K562 (cell line): ENCODE measurements around the gene CACNA1A. TPM values are rescaled to one million over a fixed set of nuclear protein-coding genes. Genes with fewer than 3 reads are reported as not detected.

ENCODE experiments used
- CREM ChIP-seq: IDR thresholded peaks from 2 replicates; pipeline ENCODE4 v1.6.1; 2014; ENCODE audit warnings: antibody characterized with exemption, low read depth
- DACH1 ChIP-seq: fragments of 450-650 bp; IDR thresholded peaks from 2 replicates; pipeline ENCODE4 v1.6.1; 2018; ENCODE audit not compliant: partially characterized antibody
- HNRNPUL1 ChIP-seq: fragments of 200-400 bp; formaldehyde crosslinking; IDR thresholded peaks from 2 replicates; pipeline ENCODE4 v1.6.1; 2017; ENCODE audit warnings: low read length
- L3MBTL2 ChIP-seq: fragments of 450-650 bp; IDR thresholded peaks from 2 replicates; pipeline ENCODE4 v1.6.1; 2016; ENCODE audit warnings: mild to moderate bottlenecking, moderate library complexity
- NFIC ChIP-seq: fragments of 450-650 bp; IDR thresholded peaks from 2 replicates; pipeline ENCODE4 v1.6.1; 2017; ENCODE audit warnings: mild to moderate bottlenecking, inconsistent platforms
- POLR2G ChIP-seq: fragments of 200-400 bp; formaldehyde crosslinking; IDR thresholded peaks from 2 replicates; pipeline ENCODE4 v1.6.1; 2017; ENCODE audit warnings: low read depth, mild to moderate bottlenecking, antibody characterized with exemption, low read length, moderate library complexity
- RNF2 ChIP-seq: sonication (generic); IDR thresholded peaks from 2 replicates; pipeline ENCODE4 v1.6.1; 2016
- STAT5B ChIP-seq: fragments of 250-450 bp; sonication (Bioruptor Pico); IDR thresholded peaks from 2 replicates; pipeline ENCODE4 v1.8.0; 2021; ENCODE audit warnings: mild to moderate bottlenecking, inconsistent platforms
- SUPT5H ChIP-seq: fragments of 450-650 bp; IDR thresholded peaks from 2 replicates; pipeline ENCODE4 v1.6.1; 2016
- YBX1 ChIP-seq: fragments of 450-650 bp; IDR thresholded peaks from 2 replicates; pipeline ENCODE4 v1.7.1; 2016; ENCODE audit warnings: mild to moderate bottlenecking
- ZC3H8 ChIP-seq: fragments of 450-650 bp; IDR thresholded peaks from 2 replicates; pipeline ENCODE4 v1.6.1; 2017
- ZFX ChIP-seq: sonication (generic); formaldehyde crosslinking; IDR thresholded peaks from 2 replicates; pipeline ENCODE4 v1.8.0; 2022; ENCODE audit warnings: mild to moderate bottlenecking, missing genetic modification reagents, moderate library complexity
- ZNF146 ChIP-seq: IDR thresholded peaks from one replicate; pipeline ENCODE4 v1.6.1; 2018; ENCODE audit warnings: missing compliant biosample characterization; ENCODE audit not compliant: unreplicated experiment
- polyA plus RNA-seq, 8 experiments: library from polyadenylated mRNA; depleted of rRNA in 4 of 8; stranded (reverse) in 5 of 8; unstranded in 3 of 8; fragments of >200 nt; fragmentation: Nextera tagmentation in 2 of 8; fragmentation: Illumina TruSeq in 1 of 8; extraction: Ambion mirVana in 2 of 8; extraction: Trizol in 1 of 8; gene quantifications; 2 replicates each; pipeline versions ENCODE4 v1.2.1 to v1.2.3, GENCODE V29; 2011 to 2014; ENCODE audit warnings: inconsistent platforms in 1 of 8, missing spikeins in 1 of 8
- total RNA-seq, 7 experiments: library from RNA; depleted of rRNA in 6 of 7; stranded (reverse); fragments of >200 nt in 6 of 7; fragmentation: Illumina TruSeq in 2 of 7; extraction: Trizol in 2 of 7; gene quantifications; 2 replicates each; pipeline versions ENCODE4 v1.2.1 to v1.2.3, GENCODE V29; 2011 to 2021; ENCODE audit warnings: low replicate concordance in 1 of 7
- TF ChIP-seq, protein P1 (sequence below): fragments of 250-450 bp; sonication (Bioruptor Pico); IDR thresholded peaks from 2 replicates; pipeline ENCODE4 v1.4.0; 2020; ENCODE audit warnings: mild to moderate bottlenecking, moderate library complexity, borderline replicate concordance
- TF ChIP-seq, protein P2 (sequence below): fragments of 450-650 bp; formaldehyde crosslinking; IDR thresholded peaks from 2 replicates; pipeline ENCODE4 v1.4.0; 2020; ENCODE audit warnings: mild to moderate bottlenecking, mixed read lengths
- TF ChIP-seq, protein P3 (sequence below): sonication (generic); formaldehyde crosslinking; IDR thresholded peaks from 2 replicates; pipeline ENCODE4 v1.5.0; 2020; ENCODE audit warnings: missing genetic modification reagents
- TF ChIP-seq, protein P4 (sequence below): fragments of 450-650 bp; formaldehyde crosslinking; IDR thresholded peaks from 2 replicates; pipeline ENCODE4 v1.4.0; 2022; ENCODE audit warnings: mild to moderate bottlenecking, moderate library complexity
- TF ChIP-seq, protein P5 (sequence below): fragments of 250-450 bp; sonication (Bioruptor Pico); IDR thresholded peaks from 2 replicates; pipeline ENCODE4 v1.4.0; 2020
- TF ChIP-seq, protein P6 (sequence below): fragments of 250-450 bp; sonication (Bioruptor Pico); IDR thresholded peaks from 2 replicates; pipeline ENCODE4 v1.8.0; 2021; ENCODE audit warnings: moderate library complexity, mild to moderate bottlenecking, inconsistent platforms
- TF ChIP-seq, protein P7 (sequence below): sonication (generic); formaldehyde crosslinking; IDR thresholded peaks from 2 replicates; pipeline ENCODE4 v1.8.1; 2023; ENCODE audit warnings: mild to moderate bottlenecking, missing genetic modification reagents, moderate library complexity

Gene CACNA1A
- total and polyA plus RNA-seq, 9 of the 15 experiments (the other 6 are each of a cell fraction or from before 2014, with no cell fraction given), result 0.03 to 0.20 (median 0.09) TPM; not detected in 1

DNA sequence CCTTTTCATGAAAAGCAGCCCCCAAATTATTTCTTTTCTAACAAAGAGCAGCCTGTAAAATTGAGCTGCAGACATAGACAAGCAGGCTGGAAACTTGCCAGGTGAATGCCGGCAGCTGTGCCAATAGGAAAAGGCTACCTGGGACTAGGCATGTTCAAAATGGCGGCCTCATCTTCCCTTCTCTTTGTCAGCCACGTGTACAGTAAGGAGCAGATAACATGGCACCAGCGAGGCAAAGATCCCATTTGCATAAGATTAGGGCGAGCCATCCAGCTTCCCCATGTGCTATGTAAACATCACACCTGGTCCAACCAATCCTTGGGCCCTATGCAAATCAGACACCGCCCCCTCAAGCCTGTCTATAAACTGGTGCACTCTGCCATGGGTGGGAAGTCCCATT lies 31.2 kb upstream of the CACNA1A start (continued):
- TF ChIP-seq ZFX (CRISPR knock-in tag), result no peak
- no peak for TF ChIP-seq POLR2G
- TF ChIP-seq, protein P1, sequence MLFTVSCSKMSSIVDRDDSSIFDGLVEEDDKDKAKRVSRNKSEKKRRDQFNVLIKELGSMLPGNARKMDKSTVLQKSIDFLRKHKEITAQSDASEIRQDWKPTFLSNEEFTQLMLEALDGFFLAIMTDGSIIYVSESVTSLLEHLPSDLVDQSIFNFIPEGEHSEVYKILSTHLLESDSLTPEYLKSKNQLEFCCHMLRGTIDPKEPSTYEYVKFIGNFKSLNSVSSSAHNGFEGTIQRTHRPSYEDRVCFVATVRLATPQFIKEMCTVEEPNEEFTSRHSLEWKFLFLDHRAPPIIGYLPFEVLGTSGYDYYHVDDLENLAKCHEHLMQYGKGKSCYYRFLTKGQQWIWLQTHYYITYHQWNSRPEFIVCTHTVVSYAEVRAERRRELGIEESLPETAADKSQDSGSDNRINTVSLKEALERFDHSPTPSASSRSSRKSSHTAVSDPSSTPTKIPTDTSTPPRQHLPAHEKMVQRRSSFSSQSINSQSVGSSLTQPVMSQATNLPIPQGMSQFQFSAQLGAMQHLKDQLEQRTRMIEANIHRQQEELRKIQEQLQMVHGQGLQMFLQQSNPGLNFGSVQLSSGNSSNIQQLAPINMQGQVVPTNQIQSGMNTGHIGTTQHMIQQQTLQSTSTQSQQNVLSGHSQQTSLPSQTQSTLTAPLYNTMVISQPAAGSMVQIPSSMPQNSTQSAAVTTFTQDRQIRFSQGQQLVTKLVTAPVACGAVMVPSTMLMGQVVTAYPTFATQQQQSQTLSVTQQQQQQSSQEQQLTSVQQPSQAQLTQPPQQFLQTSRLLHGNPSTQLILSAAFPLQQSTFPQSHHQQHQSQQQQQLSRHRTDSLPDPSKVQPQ, result no peak
- TF ChIP-seq, protein P2, sequence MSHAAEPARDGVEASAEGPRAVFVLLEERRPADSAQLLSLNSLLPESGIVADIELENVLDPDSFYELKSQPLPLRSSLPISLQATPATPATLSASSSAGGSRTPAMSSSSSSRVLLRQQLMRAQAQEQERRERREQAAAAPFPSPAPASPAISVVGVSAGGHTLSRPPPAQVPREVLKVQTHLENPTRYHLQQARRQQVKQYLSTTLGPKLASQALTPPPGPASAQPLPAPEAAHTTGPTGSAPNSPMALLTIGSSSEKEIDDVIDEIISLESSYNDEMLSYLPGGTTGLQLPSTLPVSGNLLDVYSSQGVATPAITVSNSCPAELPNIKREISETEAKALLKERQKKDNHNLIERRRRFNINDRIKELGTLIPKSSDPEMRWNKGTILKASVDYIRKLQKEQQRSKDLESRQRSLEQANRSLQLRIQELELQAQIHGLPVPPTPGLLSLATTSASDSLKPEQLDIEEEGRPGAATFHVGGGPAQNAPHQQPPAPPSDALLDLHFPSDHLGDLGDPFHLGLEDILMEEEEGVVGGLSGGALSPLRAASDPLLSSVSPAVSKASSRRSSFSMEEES, result no peak
- TF ChIP-seq, protein P3, sequence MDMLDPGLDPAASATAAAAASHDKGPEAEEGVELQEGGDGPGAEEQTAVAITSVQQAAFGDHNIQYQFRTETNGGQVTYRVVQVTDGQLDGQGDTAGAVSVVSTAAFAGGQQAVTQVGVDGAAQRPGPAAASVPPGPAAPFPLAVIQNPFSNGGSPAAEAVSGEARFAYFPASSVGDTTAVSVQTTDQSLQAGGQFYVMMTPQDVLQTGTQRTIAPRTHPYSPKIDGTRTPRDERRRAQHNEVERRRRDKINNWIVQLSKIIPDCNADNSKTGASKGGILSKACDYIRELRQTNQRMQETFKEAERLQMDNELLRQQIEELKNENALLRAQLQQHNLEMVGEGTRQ (CRISPR knock-in tag), result peak; percentile 37; the same call in 1 of the 2 replicates
- TF ChIP-seq, protein P4, sequence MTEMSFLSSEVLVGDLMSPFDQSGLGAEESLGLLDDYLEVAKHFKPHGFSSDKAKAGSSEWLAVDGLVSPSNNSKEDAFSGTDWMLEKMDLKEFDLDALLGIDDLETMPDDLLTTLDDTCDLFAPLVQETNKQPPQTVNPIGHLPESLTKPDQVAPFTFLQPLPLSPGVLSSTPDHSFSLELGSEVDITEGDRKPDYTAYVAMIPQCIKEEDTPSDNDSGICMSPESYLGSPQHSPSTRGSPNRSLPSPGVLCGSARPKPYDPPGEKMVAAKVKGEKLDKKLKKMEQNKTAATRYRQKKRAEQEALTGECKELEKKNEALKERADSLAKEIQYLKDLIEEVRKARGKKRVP (CRISPR knock-in tag), result no peak
- no peak for TF ChIP-seq DACH1
- TF ChIP-seq, protein P5, sequence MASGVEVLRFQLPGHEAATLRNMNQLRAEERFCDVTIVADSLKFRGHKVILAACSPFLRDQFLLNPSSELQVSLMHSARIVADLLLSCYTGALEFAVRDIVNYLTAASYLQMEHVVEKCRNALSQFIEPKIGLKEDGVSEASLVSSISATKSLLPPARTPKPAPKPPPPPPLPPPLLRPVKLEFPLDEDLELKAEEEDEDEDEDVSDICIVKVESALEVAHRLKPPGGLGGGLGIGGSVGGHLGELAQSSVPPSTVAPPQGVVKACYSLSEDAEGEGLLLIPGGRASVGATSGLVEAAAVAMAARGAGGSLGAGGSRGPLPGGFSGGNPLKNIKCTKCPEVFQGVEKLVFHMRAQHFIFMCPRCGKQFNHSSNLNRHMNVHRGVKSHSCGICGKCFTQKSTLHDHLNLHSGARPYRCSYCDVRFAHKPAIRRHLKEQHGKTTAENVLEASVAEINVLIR (CRISPR knock-in tag), result no peak
- TF ChIP-seq ZC3H8, result no peak
- TF ChIP-seq HNRNPUL1, result no peak
- TF ChIP-seq STAT5B (CRISPR knock-in tag), result no peak
- TF ChIP-seq ZNF146 (CRISPR knock-in tag), result no peak
- TF ChIP-seq NFIC, result peak; percentile 54; the same call in 1 of the 2 replicates
- TF ChIP-seq SUPT5H, result no peak
- peak; percentile 98 for TF ChIP-seq L3MBTL2
- TF ChIP-seq RNF2, result no peak
- no peak for TF ChIP-seq CREM
- TF ChIP-seq, protein P6, sequence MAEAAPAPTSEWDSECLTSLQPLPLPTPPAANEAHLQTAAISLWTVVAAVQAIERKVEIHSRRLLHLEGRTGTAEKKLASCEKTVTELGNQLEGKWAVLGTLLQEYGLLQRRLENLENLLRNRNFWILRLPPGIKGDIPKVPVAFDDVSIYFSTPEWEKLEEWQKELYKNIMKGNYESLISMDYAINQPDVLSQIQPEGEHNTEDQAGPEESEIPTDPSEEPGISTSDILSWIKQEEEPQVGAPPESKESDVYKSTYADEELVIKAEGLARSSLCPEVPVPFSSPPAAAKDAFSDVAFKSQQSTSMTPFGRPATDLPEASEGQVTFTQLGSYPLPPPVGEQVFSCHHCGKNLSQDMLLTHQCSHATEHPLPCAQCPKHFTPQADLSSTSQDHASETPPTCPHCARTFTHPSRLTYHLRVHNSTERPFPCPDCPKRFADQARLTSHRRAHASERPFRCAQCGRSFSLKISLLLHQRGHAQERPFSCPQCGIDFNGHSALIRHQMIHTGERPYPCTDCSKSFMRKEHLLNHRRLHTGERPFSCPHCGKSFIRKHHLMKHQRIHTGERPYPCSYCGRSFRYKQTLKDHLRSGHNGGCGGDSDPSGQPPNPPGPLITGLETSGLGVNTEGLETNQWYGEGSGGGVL (CRISPR knock-in tag), result no peak
- TF ChIP-seq, protein P7, sequence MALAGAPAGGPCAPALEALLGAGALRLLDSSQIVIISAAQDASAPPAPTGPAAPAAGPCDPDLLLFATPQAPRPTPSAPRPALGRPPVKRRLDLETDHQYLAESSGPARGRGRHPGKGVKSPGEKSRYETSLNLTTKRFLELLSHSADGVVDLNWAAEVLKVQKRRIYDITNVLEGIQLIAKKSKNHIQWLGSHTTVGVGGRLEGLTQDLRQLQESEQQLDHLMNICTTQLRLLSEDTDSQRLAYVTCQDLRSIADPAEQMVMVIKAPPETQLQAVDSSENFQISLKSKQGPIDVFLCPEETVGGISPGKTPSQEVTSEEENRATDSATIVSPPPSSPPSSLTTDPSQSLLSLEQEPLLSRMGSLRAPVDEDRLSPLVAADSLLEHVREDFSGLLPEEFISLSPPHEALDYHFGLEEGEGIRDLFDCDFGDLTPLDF (CRISPR knock-in tag), result no peak
- TF ChIP-seq YBX1, result no peak
